HepG2 (cell line): ENCODE results near the gene AP4M1. TPM values are rescaled to one million over a fixed set of nuclear protein-coding genes. Genes with fewer than 3 reads are reported as not detected.

Experiments used
- ARID5B ChIP-seq: IDR thresholded peaks from 2 replicates; pipeline ENCODE4 v1.4.0; 2020; ENCODE audit warnings: mild to moderate bottlenecking, missing genetic modification reagents
- BRD4 ChIP-seq: sonication (generic); formaldehyde crosslinking; IDR thresholded peaks from 2 replicates; pipeline ENCODE4 v1.4.0; 2020; ENCODE audit warnings: missing genetic modification reagents
- GABPB1 ChIP-seq: IDR thresholded peaks from 2 replicates; pipeline ENCODE4 v1.6.1; 2016; ENCODE audit warnings: mild to moderate bottlenecking, missing genetic modification reagents, moderate library complexity, missing compliant biosample characterization
- HIVEP1 ChIP-seq: sonication (generic); formaldehyde crosslinking; IDR thresholded peaks from 2 replicates; pipeline ENCODE4 v1.4.0; 2020; ENCODE audit warnings: mild to moderate bottlenecking, missing genetic modification reagents
- KLF11 ChIP-seq: IDR thresholded peaks from 2 replicates; pipeline ENCODE4 v1.6.1; 2016; ENCODE audit warnings: missing compliant biosample characterization
- MTA3 ChIP-seq: sonication (generic); formaldehyde crosslinking; IDR thresholded peaks from 2 replicates; pipeline ENCODE4 v1.4.0; 2020; ENCODE audit warnings: missing genetic modification reagents
- NONO ChIP-seq, 2 experiments: fragments of 450-650 bp in 1 of 2; sonication (generic) in 1 of 2; formaldehyde crosslinking in 1 of 2; IDR thresholded peaks in 1 of 2; conservative IDR thresholded peaks in 1 of 2; 2 replicates each; pipeline versions ENCODE4 v1.6.1 to v1.8.0; 2017 to 2022; ENCODE audit warnings: mild to moderate bottlenecking in 1 of 2, missing genetic modification reagents in 1 of 2, moderate library complexity in 1 of 2
- PBX3 ChIP-seq: sonication (generic); formaldehyde crosslinking; IDR thresholded peaks from 2 replicates; pipeline ENCODE4 v1.8.1; 2023; ENCODE audit warnings: missing genetic modification reagents, inconsistent platforms, borderline replicate concordance
- RAD21 ChIP-seq: fragments of 450-650 bp; formaldehyde crosslinking; IDR thresholded peaks from 2 replicates; pipeline ENCODE4 v1.5.0; 2020; ENCODE audit warnings: mild to moderate bottlenecking
- SALL1 ChIP-seq: sonication (generic); formaldehyde crosslinking; IDR thresholded peaks from 2 replicates; pipeline ENCODE4 v1.8.0; 2022; ENCODE audit warnings: mild to moderate bottlenecking, missing genetic modification reagents
- ZBTB33 ChIP-seq: sonication (generic); formaldehyde crosslinking; IDR thresholded peaks from 2 replicates; pipeline ENCODE4 v1.4.0; 2020; ENCODE audit warnings: missing genetic modification reagents
- ZNF607 ChIP-seq: sonication (generic); formaldehyde crosslinking; IDR thresholded peaks from 2 replicates; pipeline ENCODE4 v1.5.1; 2020; ENCODE audit warnings: missing genetic modification reagents, mild to moderate bottlenecking, borderline replicate concordance
- ZNF646 ChIP-seq: sonication (generic); formaldehyde crosslinking; IDR thresholded peaks from 2 replicates; pipeline ENCODE4 v1.9.0; 2021; ENCODE audit warnings: mild to moderate bottlenecking, missing genetic modification reagents
- ZNF674 ChIP-seq: sonication (generic); formaldehyde crosslinking; IDR thresholded peaks from 2 replicates; pipeline ENCODE4 v1.5.0; 2020; ENCODE audit warnings: low read depth, mild to moderate bottlenecking, missing genetic modification reagents
- polyA plus RNA-seq, 8 experiments: library from polyadenylated mRNA; depleted of rRNA in 3 of 8; stranded (reverse) in 7 of 8; unstranded in 1 of 8; fragments of >200 nt; fragmentation: Illumina TruSeq in 4 of 8; extraction: Trizol in 4 of 8; gene quantifications; 2 replicates each; pipeline versions ENCODE4 v1.2.1 to v1.2.3, GENCODE V29; 2011 to 2016; ENCODE audit warnings: low read depth in 4 of 8, missing spikeins in 1 of 8, mixed read lengths in 1 of 8; ENCODE audit not compliant: insufficient read depth in 1 of 8
- total RNA-seq, 5 experiments: library from RNA; depleted of rRNA; stranded (reverse); fragments of >200 nt; fragmentation: Illumina TruSeq; extraction: Trizol; gene quantifications; 2 replicates each; pipeline ENCODE4 v1.2.3, GENCODE V29; 2016; ENCODE audit warnings: low read depth in 1 of 5

Gene AP4M1
- total and polyA plus RNA-seq, 2 of the 13 experiments (the other 11 are each of a cell fraction or from before 2014, with no cell fraction given), result 6.3 to 9.7 TPM

GRCh38 chr7:100119072-100119969 is 17.9 kb downstream of the AP4M1 start, which contains the start of the genes CNPY4 and TAF6 (continued):
- TF ChIP-seq GABPB1 (peak; percentile 64; the same call in 1 of the 2 replicates), ZNF646 (no peak), ZNF674 (no peak), NONO (IDR thresholded peaks at IDR 0.05) (no peak), NONO (CRISPR knock-in tag; conservative IDR thresholded peaks at IDR 0.05) (peak; percentile 51; the same call in 1 of the 2 replicates), KLF11 (CRISPR knock-in tag) (peak; percentile 40; the same call in 1 of the 2 replicates), MTA3 (no peak), PBX3 (CRISPR knock-in tag) (peak; percentile 76; the same call in 1 of the 2 replicates), RAD21 (CRISPR knock-in tag) (no peak), ARID5B (CRISPR knock-in tag) (peak; percentile 34; the same call in 1 of the 2 replicates), ZBTB33 (CRISPR knock-in tag) (peak; percentile 32; the same call in 1 of the 2 replicates), SALL1 (CRISPR knock-in tag) (peak; percentile 65), ZNF607 (CRISPR knock-in tag) (peak; percentile 28; the same call in 1 of the 2 replicates), BRD4 (peak; percentile 74), HIVEP1 (CRISPR knock-in tag) (peak; percentile 25; the same call in 1 of the 2 replicates)
